CD4-positive, alpha-beta T cell (primary cell): ENCODE data around the gene TBCB. TPM values are rescaled to one million over a fixed set of nuclear protein-coding genes. Genes with fewer than 3 reads are reported as not detected.

Experiments
- ATAC-seq: fragments of 200-7000 bp; cut with Tn5 transposase; one replicate; pipeline ENCODE4 v1.10.0; 2022; ENCODE audit warnings: mild to moderate bottlenecking; ENCODE audit not compliant: poor library complexity
- CTCF ChIA-PET: fragments of 350-600 bp; sonication (Branson Sonifier 250); formaldehyde crosslinking; loops from one replicate; lab custom pipeline; 2021; ENCODE audit warnings: antibody characterized with exemption, inconsistent platforms; lab: Charles Lee
- POLR2A ChIA-PET: fragments of 350-600 bp; sonication (Branson Sonifier 250); formaldehyde crosslinking; loops from one replicate; lab custom pipeline; 2021; ENCODE audit warnings: antibody characterized with exemption, inconsistent platforms; lab: Charles Lee
- DNase-seq, 14 experiments: peaks; one replicate each; pipeline ENCODE4 v3.0.0-alpha.2; 2013 to 2020; ENCODE audit warnings: mixed read lengths in 2 of 14
- H3K27ac ChIP-seq, 2 donors: one replicate each; pipeline versions ENCODE4 v1.5.1 to v1.7.0; 2013; ENCODE audit warnings: low read length in 2 of 2, low read depth in 1 of 2, mild to moderate bottlenecking in 1 of 2
- H3K27me3 ChIP-seq, 2 experiments: 1 replicate in 1 of 2; 2 replicates in 1 of 2; pipeline versions ENCODE4 v1.6.1 to v1.7.0; 2013; ENCODE audit warnings: low read length in 2 of 2, control low read depth in 1 of 2, mild to moderate bottlenecking in 1 of 2, moderate library complexity in 1 of 2; ENCODE audit not compliant: insufficient read depth in 2 of 2, control insufficient read depth in 1 of 2
- H3K36me3 ChIP-seq: one replicate; pipeline ENCODE4 v1.6.1; 2013; ENCODE audit warnings: low read length, control low read depth; ENCODE audit not compliant: insufficient read depth
- H3K4me1 ChIP-seq: one replicate; pipeline ENCODE4 v1.6.1; 2013; ENCODE audit warnings: low read length, control low read depth; ENCODE audit not compliant: insufficient read depth
- H3K4me3 ChIP-seq: one replicate; pipeline ENCODE4 v1.5.1; 2013; ENCODE audit warnings: mild to moderate bottlenecking, low read length, moderate library complexity
- H3K9me3 ChIP-seq, 2 experiments: 1 replicate in 1 of 2; 2 replicates in 1 of 2; pipeline versions ENCODE4 v1.6.1 to v1.7.0; 2013; ENCODE audit warnings: low read length in 2 of 2, mild to moderate bottlenecking in 2 of 2, control low read depth in 1 of 2, moderate library complexity in 1 of 2; ENCODE audit not compliant: control insufficient read depth in 1 of 2, insufficient read depth in 1 of 2
- H3K27ac Mint-ChIP-seq: one replicate; pipeline ENCODE4 v1.8.0; 2020; ENCODE audit warnings: mixed read lengths
- H3K27me3 Mint-ChIP-seq: one replicate; pipeline ENCODE4 v1.8.0; 2021; ENCODE audit warnings: mixed read lengths
- H3K36me3 Mint-ChIP-seq: one replicate; pipeline ENCODE4 v1.8.0; 2021; ENCODE audit warnings: low read depth, mixed read lengths
- H3K4me1 Mint-ChIP-seq: one replicate; pipeline ENCODE4 v1.8.0; 2021; ENCODE audit warnings: low read depth, mixed read lengths
- H3K4me3 Mint-ChIP-seq: one replicate; pipeline ENCODE4 v1.8.0; 2020; ENCODE audit warnings: mild to moderate bottlenecking, mixed read lengths
- H3K9me3 Mint-ChIP-seq: one replicate; pipeline ENCODE4 v1.8.0; 2020; ENCODE audit warnings: mixed read lengths
- intact Hi-C, 2 experiments: fragments of 100-400 bp; cut with DNase I in 1 of 2; cut with micrococcal nuclease in 1 of 2; formaldehyde crosslinking; loops; one replicate each; pipeline versions ENCODE4 v1.15.1 to v1.9.0; 2023 to 2025; cut with DNase I, micrococcal nuclease
- total RNA-seq, 174 experiments: library from RNA in 2 of 174; stranded (reverse) in 2 of 174; gene quantifications; one replicate each; pipeline ENCODE4 v1.2.3 and lab custom pipeline; 2021 to 2026
- TF ChIP-seq, protein P1 (sequence below): fragments of 200-600 bp; IDR thresholded peaks from one replicate; pipeline ENCODE4 v1.8.0; 2022; ENCODE audit warnings: antibody characterized with exemption, mild to moderate bottlenecking

The TBCB gene
- total RNA-seq, 2 experiments from 2014 or later: 67.5 to 68.0 TPM

DNA sequence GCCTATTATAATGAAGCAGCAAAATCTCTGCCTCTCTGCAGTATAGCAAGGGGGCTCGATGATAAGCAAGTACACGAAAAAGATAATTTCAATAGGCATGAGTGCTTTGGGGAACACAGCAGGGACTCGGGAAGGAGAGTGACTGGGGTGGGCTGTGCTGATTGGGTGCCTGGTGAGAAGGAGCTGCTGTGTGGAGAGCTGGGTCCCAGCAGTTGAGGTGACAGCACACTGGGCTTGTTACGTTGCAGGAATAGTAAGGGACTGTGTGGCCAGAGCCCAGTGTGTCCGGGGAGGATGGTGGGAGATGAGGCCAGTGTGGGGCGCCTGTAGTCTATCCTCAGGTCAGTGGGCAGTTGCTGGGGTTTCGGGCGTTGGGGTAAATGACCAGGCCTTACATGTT is 43.2 kb upstream of the TBCB start:
- TF ChIP-seq, protein P1, sequence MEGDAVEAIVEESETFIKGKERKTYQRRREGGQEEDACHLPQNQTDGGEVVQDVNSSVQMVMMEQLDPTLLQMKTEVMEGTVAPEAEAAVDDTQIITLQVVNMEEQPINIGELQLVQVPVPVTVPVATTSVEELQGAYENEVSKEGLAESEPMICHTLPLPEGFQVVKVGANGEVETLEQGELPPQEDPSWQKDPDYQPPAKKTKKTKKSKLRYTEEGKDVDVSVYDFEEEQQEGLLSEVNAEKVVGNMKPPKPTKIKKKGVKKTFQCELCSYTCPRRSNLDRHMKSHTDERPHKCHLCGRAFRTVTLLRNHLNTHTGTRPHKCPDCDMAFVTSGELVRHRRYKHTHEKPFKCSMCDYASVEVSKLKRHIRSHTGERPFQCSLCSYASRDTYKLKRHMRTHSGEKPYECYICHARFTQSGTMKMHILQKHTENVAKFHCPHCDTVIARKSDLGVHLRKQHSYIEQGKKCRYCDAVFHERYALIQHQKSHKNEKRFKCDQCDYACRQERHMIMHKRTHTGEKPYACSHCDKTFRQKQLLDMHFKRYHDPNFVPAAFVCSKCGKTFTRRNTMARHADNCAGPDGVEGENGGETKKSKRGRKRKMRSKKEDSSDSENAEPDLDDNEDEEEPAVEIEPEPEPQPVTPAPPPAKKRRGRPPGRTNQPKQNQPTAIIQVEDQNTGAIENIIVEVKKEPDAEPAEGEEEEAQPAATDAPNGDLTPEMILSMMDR: no peak
- Histone ChIP-seq H3K27me3 (no peaks in the 10 kb centered on the region), H3K9me3 (no peaks in the 10 kb centered on the region), H3K4me1 (no peaks in the 10 kb centered on the region), H3K27ac (no peak overlapping the region), H3K36me3 (peaks cover 3% of the 10 kb centered on the region), H3K4me3 (no peak overlapping the region)
- H3K27ac Mint-ChIP-seq: no peak overlapping the region
- H3K4me1 Mint-ChIP-seq: no peaks in the 10 kb centered on the region
- ATAC-seq (no peak), DNase-seq (no peak)
- H3K27me3 Mint-ChIP-seq: no peaks in the 10 kb centered on the region
- CTCF ChIA-PET: no interaction called here
- H3K36me3 Mint-ChIP-seq: no peaks in the 10 kb centered on the region
- no peak overlapping the region for H3K4me3 Mint-ChIP-seq
- POLR2A ChIA-PET: no interaction called here
- intact Hi-C loops: no loop called here
- H3K9me3 Mint-ChIP-seq: no peaks in the 10 kb centered on the region

DNA sequence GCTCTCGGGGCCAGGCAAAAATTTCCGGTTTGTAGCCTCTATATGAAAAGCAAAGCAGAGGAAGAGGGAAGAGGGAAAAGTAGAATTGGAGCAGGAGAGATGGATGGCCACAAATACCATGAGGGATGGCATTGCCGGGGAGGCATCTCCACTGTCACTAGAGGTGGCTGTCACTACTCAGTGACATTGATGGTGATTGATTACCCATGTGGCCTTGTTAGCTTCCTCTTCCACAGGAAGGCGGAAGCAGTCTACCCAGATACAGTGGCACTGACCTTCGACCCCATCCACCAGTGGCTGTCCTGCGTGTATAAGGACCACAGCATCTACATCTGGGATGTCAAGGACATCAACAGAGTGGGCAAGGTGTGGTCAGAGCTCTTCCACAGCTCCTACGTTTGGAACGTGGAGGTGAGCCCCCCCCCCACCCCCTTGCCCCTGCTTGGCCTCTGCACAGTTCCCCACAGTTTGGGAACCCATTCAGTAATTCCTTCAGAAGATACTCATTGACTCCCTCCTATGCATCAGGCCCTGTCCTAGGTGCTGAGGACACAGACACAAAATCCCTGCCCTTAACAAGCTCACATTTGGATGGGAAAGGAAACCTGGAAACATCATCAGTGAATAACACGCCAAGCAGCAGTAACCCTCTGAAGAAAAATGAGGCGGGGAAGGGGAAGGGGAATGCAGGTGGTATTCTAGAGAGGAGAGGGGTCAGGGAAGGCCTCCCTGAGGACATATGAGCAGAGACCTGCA is 42.0 kb upstream of the TBCB start:
- Mint-ChIP-seq H3K9me3 (no peaks in the 10 kb centered on the region), H3K36me3 (no peaks in the 10 kb centered on the region), H3K4me1 (no peaks in the 10 kb centered on the region), H3K27me3 (no peaks in the 10 kb centered on the region), H3K4me3 (no peak overlapping the region), H3K27ac (no peak overlapping the region)
- intact Hi-C loops: no loop called here
- H3K27ac ChIP-seq: no peak overlapping the region
- no peaks in the 10 kb centered on the region for H3K4me1 ChIP-seq
- no peak overlapping the region for H3K4me3 ChIP-seq
- ChIA-PET POLR2A (no interaction called here), CTCF (no interaction called here)
- no peaks in the 10 kb centered on the region for H3K36me3 ChIP-seq
- ATAC-seq: no peak
- TF ChIP-seq, protein P1: no peak
- no peak for DNase-seq
- H3K27me3 ChIP-seq: no peaks in the 10 kb centered on the region
- no peaks in the 10 kb centered on the region for H3K9me3 ChIP-seq

DNA sequence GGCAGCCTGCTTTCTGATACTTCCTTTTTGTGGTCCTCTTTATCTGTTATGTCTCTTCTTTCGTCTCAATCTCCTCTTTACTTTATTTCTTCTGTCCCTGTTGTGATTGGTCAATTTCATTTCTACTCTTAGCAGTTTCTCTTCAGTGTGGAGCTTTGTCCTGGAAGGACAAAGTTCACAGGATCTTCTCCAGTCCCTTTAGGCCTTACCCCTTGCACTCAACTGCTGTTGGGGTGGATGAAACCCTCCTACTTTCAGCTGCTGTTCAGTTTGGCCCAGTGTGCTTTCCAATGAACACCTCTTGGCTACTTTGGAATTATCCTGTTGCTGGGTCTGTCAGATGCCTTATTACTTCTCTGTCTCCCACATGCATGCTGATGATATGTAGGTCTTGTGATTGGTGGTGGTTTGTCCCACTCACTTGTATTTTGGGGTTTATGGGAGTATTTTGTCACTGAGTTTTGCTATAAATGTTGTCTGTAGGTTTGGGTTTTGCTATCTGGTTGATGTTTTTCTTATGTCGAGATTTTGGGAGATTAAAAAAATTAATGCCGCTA is 35.8 kb upstream of the TBCB start:
- H3K27me3 ChIP-seq: no peaks in the 10 kb centered on the region
- Mint-ChIP-seq H3K4me3 (no peak overlapping the region), H3K27me3 (no peaks in the 10 kb centered on the region), H3K4me1 (no peaks in the 10 kb centered on the region), H3K36me3 (no peaks in the 10 kb centered on the region), H3K27ac (no peak overlapping the region), H3K9me3 (no peaks in the 10 kb centered on the region)
- H3K9me3 ChIP-seq: no peaks in the 10 kb centered on the region
- no peak overlapping the region for H3K27ac ChIP-seq
- POLR2A ChIA-PET: interaction anchor here (0.6 kb wide), 1 partner anchor 35 kb away, joined by 6 read pairs; the partner anchor contains the start of gene POLR2I
- no peaks in the 10 kb centered on the region for H3K4me1 ChIP-seq
- peaks cover 3% of the 10 kb centered on the region for H3K36me3 ChIP-seq
- CTCF ChIA-PET: no interaction called here
- no peak for ATAC-seq
- no peak for DNase-seq
- no peak overlapping the region for H3K4me3 ChIP-seq
- intact Hi-C loops: no loop called here
- TF ChIP-seq, protein P1: no peak
